IPS-NIHi7 (cell line): ENCODE results near the gene TARM1.

Experiments used
- DNase-seq: peaks from one replicate; pipeline ENCODE4 v3.0.0; 2012; ENCODE audit warnings: mixed read lengths; ENCODE audit errors: extremely low spot score

TARM1 gene

DNA sequence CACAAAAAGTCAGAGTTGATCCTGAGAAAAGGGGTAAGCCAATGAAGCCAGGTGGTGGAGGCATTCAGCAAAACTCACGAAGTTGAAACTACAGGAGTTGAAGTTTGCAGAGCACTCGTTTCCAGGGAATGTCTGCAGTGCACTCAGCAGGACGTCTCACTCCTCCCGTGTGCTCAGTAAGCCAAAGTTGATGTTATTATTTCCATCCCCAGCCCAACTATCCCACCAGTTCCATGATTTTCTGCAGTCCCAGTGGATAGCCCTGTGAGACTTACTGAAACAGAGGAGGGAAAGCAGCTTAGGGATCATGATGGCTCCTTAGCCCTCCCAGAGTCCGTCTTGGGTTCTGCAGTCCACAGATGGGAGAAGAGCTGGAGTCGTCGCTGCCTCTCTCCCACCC, at the start of gene TARM1:
Gene TARM1 (minus strand): TSS at position 334 of the 400 bp plus-strand sequence. CDS start 25 bp downstream, at position 309.
- no peak for DNase-seq

DNA sequence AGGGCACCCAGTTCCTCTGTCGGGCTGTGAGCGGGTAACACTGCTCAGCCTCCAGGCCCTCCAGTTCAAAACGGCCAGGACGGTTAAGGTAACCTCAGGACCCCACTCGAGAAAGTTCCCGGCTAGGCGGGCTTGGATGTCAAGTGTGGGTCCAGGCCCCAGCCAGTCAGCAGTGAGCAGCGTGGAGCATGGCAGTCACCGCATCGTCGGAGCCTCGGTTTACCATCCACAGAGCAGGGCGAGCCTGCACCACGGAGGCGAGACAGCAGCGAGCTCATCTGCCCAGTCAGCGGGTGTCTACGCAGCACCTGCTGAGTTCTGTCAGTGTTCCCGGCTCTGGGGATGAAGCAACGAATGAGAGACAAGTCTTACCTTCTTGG, 48.4 kb upstream of the TARM1 start:
- DNase-seq: no peak

DNA sequence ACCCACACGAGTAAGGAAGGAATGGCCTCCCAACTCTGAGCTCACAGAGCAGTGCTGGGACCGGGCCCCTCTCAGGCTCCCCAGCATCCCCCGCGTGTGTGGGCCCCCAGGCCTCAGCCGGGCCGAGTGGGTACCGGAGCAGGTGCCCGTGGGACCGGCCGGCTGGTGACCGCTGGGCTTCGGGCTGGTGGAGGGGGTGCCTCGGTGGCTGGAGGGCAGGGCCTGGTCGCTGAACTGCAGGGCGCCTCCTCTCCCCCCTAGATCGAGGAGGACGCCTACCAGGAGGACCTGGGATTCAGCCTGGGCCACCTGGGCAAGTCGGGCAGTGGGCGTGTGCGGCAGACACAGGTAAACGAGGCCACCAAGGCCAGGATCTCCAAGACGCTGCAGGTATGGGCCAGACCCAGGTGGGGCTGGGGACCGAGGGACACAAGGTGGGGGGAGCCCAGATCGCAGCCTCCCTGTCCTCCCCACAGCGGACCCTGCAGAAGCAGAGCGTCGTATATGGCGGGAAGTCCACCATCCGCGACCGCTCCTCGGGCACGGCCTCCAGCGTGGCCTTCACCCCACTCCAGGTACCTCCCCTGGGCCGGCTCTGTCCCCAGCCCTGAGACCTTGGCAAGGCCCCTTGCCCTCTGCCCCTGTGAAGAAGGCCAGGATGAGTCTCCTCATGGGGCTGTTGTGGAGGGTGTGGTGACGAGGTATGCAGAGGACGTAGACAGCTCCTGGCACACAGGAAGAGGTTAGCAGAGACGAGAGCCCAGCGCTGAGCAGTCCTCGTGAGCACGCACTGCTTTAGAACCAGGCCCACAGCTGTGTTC, 47.8 kb upstream of the TARM1 start:
- no peak for DNase-seq

DNA sequence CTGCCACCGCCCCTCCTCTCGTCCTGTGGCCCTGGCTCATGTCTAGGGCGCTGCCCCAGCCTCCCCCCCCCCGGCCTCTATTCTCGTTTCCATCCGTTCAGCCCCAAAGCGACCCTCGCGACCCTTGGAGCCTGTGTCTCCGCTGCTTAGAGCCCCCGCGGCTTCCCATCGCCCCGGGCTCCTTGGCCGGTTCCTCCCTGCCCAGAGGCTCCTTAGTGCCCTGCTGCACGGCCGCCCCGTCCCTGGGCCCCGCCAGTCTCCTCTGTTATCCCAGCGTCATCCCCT, 47.2 kb upstream of the TARM1 start:
- DNase-seq: no peak

DNA sequence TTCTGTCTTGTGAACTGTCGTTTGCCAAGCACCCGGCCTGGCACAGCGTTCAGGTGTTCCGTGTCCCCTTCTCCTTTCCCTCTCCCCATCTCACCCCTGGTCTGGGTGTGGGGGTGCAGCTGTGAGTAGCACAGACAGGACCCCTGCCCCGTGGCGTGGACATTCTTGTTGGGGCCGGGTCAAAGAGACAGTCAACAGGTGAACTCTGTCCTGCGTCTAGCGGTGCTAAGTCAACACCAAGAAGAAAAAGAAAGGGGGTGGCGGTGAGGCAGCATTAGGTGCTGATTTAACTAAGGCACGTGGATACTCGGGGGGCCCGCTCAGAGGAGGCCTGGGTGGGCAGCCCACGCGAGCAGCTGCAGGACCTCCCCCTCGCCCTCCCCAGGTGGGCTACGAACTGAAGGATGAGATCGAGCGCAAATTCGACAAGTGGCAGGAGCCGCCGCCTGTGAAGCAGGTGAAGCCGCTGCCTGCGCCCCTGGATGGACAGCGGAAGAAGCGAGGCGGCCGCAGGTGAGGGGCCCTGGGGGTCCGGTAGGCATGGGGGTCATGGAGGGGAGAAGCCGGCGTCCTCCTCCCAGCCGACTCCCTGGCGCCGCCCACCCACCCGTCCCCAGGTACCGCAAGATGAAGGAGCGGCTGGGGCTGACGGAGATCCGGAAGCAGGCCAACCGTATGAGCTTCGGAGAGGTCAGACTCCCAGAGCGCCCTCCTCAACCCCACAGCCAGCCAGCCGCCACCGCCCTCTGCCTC, 46.7 kb upstream of the TARM1 start:
- DNase-seq: no peak

DNA sequence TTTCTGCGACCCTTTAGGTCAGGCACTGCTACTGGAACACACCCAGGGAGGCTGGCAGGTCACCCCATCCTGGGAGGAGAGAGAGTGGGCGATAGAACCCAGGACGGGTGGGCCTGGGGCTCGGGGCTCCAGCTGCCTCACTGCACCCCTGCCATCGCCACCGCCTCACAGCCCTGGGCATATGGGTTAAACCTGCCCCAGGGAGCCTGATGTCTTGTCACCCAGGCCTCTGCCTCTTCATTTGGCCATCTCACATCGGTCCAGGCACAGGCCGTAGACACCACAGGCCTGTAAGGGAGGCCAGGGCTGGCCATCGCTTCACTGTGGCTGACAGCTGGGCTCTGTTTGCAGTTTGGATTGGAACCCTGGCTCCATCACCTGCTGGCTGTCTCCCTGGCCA, 44.5 kb upstream of the TARM1 start:
- DNase-seq: no peak

DNA sequence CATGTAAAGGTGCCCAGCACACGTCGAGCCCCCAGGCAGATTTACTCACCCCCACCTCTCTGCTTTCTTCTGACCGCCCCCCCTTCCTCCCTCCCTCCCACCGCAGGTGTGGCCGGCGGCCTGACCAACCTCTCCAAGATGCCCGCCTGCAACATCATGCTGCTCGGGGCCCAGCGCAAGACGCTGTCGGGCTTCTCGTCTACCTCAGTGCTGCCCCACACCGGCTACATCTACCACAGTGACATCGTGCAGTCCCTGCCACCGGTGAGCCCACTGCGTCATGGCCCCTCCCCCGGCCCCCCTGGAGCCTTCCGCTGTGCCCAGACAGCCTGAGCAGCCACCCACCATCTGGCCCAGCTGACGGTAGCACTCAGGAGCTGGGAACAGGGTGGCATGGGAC, 43.2 kb upstream of the TARM1 start:
- no peak for DNase-seq

DNA sequence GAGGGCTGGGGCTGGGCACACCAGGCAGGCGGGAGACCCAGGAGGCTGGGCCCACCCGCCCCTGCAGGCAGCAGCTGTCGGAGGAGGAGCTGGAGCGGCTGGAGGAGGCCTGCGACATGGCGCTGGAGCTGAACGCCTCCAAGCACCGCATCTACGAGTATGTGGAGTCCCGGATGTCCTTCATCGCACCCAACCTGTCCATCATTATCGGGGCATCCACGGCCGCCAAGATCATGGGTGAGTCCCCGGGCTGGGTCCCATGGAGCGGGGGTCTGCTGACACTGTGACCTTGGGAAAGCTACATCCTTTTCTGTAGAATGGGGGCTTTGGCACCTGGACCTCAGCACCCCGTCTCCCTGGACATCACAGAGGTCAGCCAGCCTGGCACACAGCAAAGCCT, 42.5 kb upstream of the TARM1 start:
- DNase-seq: no peak

DNA sequence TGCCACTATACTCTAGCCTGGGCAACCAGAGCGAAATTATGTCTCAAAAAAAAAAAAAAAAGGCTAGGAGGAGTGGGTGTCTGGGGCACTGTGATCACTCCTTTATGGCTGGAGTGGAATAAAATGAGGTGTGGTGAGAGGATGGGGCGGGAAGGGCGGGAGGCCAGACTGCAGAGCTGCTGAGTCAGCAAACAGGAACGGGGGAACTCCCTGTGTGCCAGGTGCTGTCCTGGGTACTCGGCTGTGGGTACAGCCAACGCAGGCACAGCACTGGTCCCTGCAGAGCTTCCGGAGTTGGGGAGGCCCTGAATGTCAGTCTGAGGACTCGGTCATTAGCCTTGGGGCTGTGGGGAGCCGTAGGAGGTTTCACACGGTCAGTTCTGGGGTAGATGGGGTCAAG, 40.1 kb upstream of the TARM1 start:
- DNase-seq: no peak

DNA sequence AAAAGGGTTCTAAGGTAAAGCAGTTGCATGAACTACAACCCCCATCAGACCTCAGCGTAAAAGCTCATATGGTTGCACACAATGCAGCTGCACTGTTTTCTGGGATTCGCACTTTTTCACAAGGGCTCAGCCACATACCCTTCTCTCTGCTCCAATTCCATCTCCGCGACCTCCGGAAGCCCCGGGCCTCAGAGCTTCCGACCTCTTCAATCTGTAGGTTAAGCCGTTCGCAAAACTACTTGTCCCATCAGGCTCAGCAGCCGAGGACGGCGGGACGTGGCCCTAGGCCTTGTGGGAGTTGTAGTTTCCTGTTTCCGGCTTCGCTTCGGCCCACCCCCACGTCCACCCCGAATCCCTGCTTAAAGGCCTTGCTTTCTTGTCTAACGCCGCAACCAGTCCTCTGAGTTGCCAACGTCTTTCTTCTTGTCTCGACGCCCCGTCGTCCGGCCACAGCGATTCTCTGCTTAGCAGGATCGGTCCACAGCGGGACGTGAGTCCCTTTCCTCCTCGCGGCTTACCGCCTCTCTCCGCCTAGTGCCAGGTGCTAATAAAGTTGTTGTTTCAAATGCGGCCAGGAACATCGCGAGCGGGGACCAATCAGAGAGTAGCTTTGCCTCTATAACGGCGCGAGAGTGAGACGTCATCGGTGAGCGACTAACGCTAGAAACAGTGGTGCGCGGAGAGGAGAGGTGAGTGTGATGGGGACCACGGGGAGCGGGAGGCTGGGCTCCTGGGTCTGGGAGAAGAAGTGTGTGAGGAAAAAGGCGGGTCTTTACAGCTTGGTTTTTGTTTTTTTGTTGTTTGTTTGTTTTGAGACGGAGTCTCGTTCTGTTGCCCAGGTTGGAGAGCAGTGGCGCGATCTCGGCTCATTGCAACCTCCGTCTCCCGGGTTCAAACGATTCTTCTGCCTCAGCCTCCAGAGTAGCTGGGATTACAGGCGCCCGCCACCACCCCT, 34.2 kb upstream of the TARM1 start, which contains the start of the genes PRPF31 and TFPT:
Gene PRPF31 (plus strand): TSS at position 646 of the 955 bp plus-strand sequence. CDS start 2,525 bp downstream, outside the sequence.
Gene TFPT (minus strand): TSS at position 549 of the 955 bp plus-strand sequence. CDS start 388 bp downstream, at position 161.
- DNase-seq: peak; percentile 98

DNA sequence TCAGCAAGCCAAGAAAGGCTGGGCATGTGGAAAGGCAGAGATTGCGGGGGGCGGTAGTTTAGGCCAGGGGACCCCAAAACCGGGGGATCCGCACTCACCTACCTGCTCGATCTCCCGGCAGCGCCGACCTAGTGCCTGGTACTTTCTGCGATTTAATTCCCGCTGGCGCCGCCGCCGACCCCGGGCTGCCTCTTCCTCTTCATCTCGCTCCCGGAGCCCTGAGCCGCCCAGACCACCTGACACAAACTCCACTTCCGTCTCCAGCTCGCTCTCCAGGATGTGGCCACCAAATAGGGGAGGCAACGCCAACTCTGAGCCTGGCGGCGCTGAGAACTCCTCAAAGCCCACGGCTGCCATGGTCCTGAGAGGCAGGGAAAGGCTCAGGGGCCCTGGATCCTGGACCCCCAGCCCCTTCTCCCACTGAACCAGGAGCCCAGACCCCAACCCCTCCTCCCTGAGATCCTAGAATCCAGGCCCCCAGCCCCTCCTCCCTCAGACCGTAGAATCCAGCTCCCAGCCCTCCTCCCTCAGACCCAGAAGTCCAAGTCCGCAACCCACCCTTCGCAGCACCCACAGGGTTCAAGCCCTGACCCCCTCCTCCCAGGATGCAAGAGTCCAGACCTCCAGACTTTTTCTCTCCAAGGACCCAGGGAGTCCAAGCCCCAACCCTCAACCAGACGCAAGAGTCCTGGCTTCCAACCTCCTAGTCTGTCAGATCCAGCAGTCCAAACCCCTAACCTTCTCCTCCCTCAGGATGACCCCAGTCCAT, 33.4 kb upstream of the TARM1 start:
- DNase-seq: no peak

DNA sequence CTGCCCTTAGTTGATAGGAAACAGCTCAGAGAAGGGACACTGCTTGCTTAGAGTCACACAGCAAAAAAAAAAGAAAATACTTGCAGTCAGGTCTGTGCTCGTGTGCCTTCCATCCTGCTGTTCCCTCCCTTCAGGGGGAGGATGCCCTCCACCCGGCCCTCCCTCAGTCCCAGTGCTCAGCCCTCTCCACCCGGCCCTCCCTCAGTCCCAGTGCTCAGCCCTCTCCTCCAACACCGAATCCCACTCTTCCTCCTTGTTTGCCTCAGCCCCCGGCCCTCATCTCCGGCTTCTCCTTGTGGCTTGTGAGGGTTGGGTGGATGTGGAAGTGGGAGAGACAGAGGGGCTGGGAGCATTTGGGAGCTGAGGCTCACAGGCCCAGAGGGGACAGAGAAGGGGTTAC, 28.5 kb upstream of the TARM1 start:
- no peak for DNase-seq

DNA sequence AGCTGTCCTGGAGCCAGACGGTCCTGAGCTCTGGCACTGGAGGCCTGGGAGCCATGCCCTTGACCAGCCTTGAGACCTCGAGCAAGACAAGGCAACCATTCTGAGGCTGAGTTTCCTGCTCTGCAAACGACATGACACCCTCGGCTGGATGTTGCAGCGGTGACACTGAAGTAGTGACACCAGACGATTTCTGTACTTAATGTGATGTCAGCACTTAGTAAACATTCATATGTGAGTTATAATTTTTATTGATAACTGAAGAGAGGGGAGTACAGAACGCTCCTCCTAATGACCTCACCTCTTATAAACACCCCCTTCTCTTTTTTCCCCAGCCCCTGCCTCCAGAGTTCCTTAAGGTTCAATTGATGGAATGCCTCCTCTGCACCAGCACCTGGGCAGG, 27.3 kb upstream of the TARM1 start:
- DNase-seq: no peak

DNA sequence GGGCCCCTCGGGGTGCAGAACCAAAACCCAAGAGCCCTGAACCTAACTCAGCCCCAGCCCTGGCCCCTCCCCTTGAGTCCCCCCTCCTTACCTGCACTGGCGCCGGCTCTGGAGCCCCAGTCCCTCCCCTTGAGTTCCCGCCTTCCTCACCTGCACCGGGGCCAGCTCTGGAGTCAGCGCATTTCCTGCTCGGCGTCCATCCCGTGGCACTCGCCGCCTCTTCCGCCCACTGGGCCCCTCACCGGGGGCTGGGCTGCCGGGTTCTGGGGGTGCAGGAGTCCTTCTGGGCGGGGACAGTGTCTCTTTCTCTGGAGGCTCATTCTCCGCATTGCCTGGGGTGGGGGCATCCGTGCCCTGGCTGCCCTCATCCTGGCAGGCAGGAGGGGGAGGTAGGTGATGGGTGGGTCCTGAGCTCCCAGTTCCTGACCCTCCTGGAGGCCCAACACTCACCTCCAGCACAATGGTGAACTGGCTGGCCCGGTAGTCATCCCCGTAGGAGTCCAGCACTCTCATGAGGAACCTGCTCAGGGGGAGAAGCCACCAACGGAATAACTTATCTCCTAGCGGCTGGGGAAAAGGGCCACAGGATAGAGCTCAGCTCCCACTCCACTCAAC, 26.8 kb upstream of the TARM1 start:
- no peak for DNase-seq

DNA sequence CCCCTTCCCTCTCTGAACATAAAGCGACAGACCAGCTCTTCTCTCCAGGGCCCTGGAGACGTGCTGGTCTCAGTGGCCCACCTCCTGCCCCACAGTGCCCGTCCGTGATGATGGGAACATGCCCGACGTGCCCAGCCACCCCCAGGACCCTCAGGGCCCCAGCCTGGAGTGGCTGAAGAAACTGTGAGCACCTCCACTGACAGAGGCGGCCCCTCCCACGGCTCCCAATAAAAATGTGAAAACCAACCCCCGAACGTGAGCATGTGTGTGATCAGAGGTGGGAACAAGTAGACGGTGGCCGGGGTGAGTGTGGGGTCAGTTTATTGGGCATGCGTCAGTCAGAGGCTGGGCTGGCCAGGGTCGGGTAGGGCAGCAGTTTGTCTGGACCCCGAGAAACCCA, 25.6 kb upstream of the TARM1 start:
- no peak for DNase-seq

DNA sequence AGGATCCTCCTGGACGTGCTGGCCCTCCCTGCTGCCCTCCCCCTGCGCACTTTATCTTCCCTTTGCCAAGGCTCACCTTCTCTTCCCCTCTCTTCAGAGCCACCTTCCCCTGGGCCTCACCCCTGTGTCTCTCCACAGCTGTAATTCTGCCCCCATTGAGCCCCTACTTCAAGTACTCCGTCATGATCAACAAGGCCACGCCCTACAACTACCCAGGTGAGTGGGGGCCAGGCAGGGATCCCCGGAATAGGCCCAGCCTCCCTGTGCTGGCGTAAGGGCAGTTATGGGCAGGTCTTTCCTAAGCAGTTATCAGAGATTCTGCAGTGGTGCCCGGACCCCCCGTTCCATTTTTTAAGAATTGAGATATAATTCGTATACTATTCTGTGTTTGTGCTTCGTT, 24.6 kb upstream of the TARM1 start:
- DNase-seq: no peak

DNA sequence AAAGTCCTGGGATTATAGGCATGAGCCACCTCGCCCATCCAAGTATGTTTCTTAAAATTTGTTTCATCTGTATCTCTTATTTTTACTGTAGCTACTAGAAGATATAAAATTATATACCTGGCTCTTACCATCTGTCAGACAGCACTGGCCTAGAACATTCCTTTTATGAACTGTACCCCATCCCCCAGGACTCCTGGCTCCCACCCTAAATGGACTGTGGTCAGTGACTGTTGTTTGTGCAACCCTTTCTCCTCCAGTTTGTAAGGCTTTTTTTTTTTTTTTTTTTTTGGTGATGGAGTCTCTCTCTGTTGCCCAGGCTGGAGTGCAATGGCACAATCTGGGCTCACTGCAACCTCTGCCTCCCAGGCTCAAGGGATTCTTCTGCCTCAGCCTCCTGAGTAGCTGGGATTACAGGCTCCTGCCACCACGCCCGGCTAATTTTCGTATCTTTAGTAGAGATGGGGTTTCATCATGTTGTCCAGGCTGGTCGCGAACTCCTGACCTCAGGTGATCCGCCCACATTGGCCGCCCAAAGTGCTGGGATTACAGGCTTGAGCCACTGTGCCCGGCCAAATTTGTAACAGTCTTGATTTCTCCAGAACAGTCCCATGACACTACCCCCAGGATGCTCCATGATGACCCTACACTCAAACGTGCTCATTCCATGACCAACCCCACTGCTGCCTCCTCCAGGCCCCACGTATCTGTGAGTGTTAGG, 24.0 kb upstream of the TARM1 start:
- no peak for DNase-seq

DNA sequence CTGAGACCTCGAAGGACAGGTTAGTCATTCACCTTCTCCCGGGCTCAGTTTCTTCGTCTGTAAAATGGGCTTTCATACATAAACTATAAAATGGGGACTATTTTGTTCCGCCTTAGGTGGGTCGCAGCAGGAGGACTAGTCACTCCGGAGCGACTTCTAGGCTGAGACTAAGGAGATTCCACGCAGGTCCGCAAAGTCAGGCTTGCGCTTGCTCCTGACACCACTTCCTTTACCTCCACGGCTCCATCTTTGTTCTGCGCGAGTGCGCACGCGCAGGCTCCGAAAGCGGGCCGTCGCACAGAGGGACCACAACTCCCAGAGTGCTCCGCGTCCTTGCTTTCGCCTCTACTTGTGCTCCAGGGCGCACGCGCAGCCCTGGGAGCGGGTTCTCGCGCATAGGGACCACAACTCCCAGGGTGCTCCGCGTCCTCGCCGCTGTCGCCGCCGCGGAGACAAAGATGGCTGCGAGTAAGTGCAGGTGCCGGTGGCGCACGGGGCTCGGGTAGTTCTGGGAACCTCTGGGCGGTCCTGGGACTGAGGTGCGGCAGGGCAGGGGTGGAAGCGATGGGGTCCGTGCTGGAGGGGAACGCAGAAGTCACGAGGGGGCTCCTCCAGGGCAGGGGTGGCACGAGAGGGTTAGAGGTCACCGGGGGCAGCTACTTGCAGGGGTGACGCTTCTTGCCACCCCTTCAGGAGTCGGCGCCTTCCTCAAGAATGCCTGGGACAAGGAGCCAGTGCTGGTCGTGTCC, 21.4 kb upstream of the TARM1 start, which contains the start of gene NDUFA3:
Gene NDUFA3 (plus strand): TSS at position 435 of the 749 bp plus-strand sequence. CDS start 24 bp downstream, at position 459.
- DNase-seq: peak; percentile 100

DNA sequence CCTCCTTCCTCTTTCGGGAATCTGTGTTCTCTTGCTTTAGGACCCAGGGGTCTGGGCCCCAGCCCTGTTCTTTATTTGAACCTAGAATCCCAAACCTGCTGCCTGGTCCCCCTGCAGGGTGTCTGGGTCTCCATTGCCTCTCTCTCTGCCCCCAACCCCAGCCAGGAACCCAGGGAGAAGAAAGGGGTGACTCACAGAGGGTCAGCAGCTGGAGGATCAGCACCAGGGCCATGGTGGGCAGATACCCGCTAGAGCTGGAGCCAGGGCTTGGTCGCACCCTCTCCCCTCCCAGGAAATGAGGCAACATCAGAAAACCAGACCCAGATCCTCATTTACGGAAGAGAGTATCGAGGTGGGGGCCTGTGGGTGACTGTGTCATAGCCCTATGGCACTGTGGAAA, 19.4 kb upstream of the TARM1 start, which contains the start of gene OSCAR:
Gene OSCAR (minus strand): TSS at position 243 of the 400 bp plus-strand sequence. CDS start 11 bp downstream, at position 232.
- DNase-seq: no peak
